GM12878 (cell line): Measurements from ENCODE around the gene TNFRSF6B. TPM values are rescaled to one million over a fixed set of nuclear protein-coding genes. Genes with fewer than 3 reads are reported as not detected.

Experiments
- BHLHE40 ChIP-seq, 2 experiments: fragments of 450-650 bp in 1 of 2; IDR thresholded peaks; 2 replicates each; pipeline ENCODE4 v1.6.1; 2011 to 2017; ENCODE audit warnings: low read depth in 2 of 2, borderline replicate concordance in 1 of 2, improper control_type of control experiment in 1 of 2, low read length in 1 of 2, mild to moderate bottlenecking in 1 of 2
- CEBPZ ChIP-seq: fragments of 150-350 bp; IDR thresholded peaks from 2 replicates; pipeline ENCODE4 v1.6.1; 2016; ENCODE audit warnings: low read depth, low read length
- ESRRA ChIP-seq: IDR thresholded peaks from 2 replicates; pipeline ENCODE4 v1.6.1; 2012; ENCODE audit warnings: mild to moderate bottlenecking, low read length, improper control_type of control experiment
- HCFC1 ChIP-seq: fragments of 150-350 bp; IDR thresholded peaks from 2 replicates; pipeline ENCODE4 v1.6.1; 2014; ENCODE audit warnings: low read length
- KDM1A ChIP-seq: fragments of 200-600 bp; sonication (generic); IDR thresholded peaks from 2 replicates; pipeline ENCODE4 v1.6.1; 2016; ENCODE audit warnings: borderline replicate concordance
- LARP7 ChIP-seq: fragments of 450-650 bp; IDR thresholded peaks from 2 replicates; pipeline ENCODE4 v1.6.1; 2017; ENCODE audit warnings: mild to moderate bottlenecking
- MAX ChIP-seq: IDR thresholded peaks from 2 replicates; pipeline ENCODE4 v1.6.1; 2012; ENCODE audit warnings: low read depth, low read length, improper control_type of control experiment
- MEF2B ChIP-seq: fragments of 450-650 bp; IDR thresholded peaks from 2 replicates; pipeline ENCODE4 v1.6.1; 2018; ENCODE audit warnings: mild to moderate bottlenecking, moderate library complexity; ENCODE audit not compliant: partially characterized antibody, poor library complexity, severe bottlenecking
- MXI1 ChIP-seq: fragments of 150-350 bp; IDR thresholded peaks from 2 replicates; pipeline ENCODE4 v1.6.1; 2011; ENCODE audit warnings: low read depth, mild to moderate bottlenecking, inconsistent platforms, low read length, improper control_type of control experiment
- NR2C1 ChIP-seq: fragments of 450-650 bp; IDR thresholded peaks from 2 replicates; pipeline ENCODE4 v1.6.1; 2017; ENCODE audit warnings: antibody characterized with exemption, mild to moderate bottlenecking, moderate library complexity
- NR2F1 ChIP-seq: fragments of 450-650 bp; conservative IDR thresholded peaks from 2 replicates; pipeline ENCODE4 v1.6.1; 2017; ENCODE audit warnings: mild to moderate bottlenecking
- PBX3 ChIP-seq: IDR thresholded peaks from 2 replicates; pipeline ENCODE4 v1.6.1; 2011; ENCODE audit warnings: mild to moderate bottlenecking, low read depth, low read length, moderate library complexity; ENCODE audit not compliant: insufficient replicate concordance
- POLR2AphosphoS2 ChIP-seq: IDR thresholded peaks from 2 replicates; pipeline ENCODE4 v1.6.1; 2011; ENCODE audit warnings: low read depth, mild to moderate bottlenecking, low read length, improper control_type of control experiment, moderate library complexity
- RCOR1 ChIP-seq: conservative IDR thresholded peaks from 2 replicates; pipeline ENCODE4 v1.6.1; 2012; ENCODE audit warnings: low read depth, low read length, improper control_type of control experiment
- STAT1 ChIP-seq: fragments of 450-650 bp; conservative IDR thresholded peaks from 2 replicates; pipeline ENCODE4 v1.6.1; 2014; ENCODE audit warnings: antibody characterized with exemption, mild to moderate bottlenecking
- SUPT20H ChIP-seq: IDR thresholded peaks from 2 replicates; pipeline ENCODE4 v1.6.1; 2011; ENCODE audit warnings: low read depth, mild to moderate bottlenecking, low read length, moderate library complexity, borderline replicate concordance; ENCODE audit not compliant: control insufficient read depth
- TAF1 ChIP-seq: IDR thresholded peaks from 2 replicates; pipeline ENCODE4 v1.6.1; 2011; ENCODE audit warnings: mild to moderate bottlenecking, low read depth, low read length, borderline replicate concordance
- YY1 ChIP-seq: IDR thresholded peaks from 2 replicates; pipeline ENCODE4 v1.6.1; 2011; ENCODE audit warnings: low read depth, mild to moderate bottlenecking, low read length
- ZBED1 ChIP-seq: IDR thresholded peaks from 2 replicates; pipeline ENCODE4 v1.6.1; 2016; ENCODE audit warnings: borderline replicate concordance
- ZNF24 ChIP-seq: fragments of 450-650 bp; IDR thresholded peaks from 2 replicates; pipeline ENCODE4 v1.6.1; 2017; ENCODE audit warnings: antibody characterized with exemption, mild to moderate bottlenecking
- ZNF274 ChIP-seq: IDR thresholded peaks from one replicate; pipeline ENCODE4 v1.8.0; 2011; ENCODE audit not compliant: insufficient read length, insufficient read depth
- polyA plus RNA-seq, 11 experiments: library from polyadenylated mRNA; depleted of rRNA in 4 of 11; unstranded in 6 of 11; stranded (reverse) in 5 of 11; fragments of >200 nt; fragmentation: Nextera tagmentation in 4 of 11; fragmentation: Illumina TruSeq in 1 of 11; extraction: Ambion mirVana in 4 of 11; extraction: Trizol in 1 of 11; gene quantifications; 1 replicate in 1 of 11; 2 replicates in 10 of 11; pipeline versions ENCODE4 v1.2.1 to v1.2.3, GENCODE V29; 2011 to 2016; ENCODE audit warnings: inconsistent platforms in 2 of 11, missing spikeins in 2 of 11, low read depth in 1 of 11
- total RNA-seq, 4 experiments: library from RNA; depleted of rRNA in 3 of 4; stranded (reverse); fragments of >200 nt in 3 of 4; fragmentation: Illumina TruSeq in 1 of 4; extraction: Trizol in 1 of 4; gene quantifications; 2 replicates each; pipeline versions ENCODE4 v1.2.1 to v1.2.3, GENCODE V29; 2013 to 2021
- TF ChIP-seq, protein P1 (sequence below): fragments of 450-650 bp; IDR thresholded peaks from 2 replicates; pipeline ENCODE4 v1.6.1; 2014; ENCODE audit warnings: mild to moderate bottlenecking
- TF ChIP-seq, protein P2 (sequence below): IDR thresholded peaks from 2 replicates; pipeline ENCODE4 v1.6.1; 2012; ENCODE audit warnings: low read depth, low read length, improper control_type of control experiment

Gene TNFRSF6B
- total and polyA plus RNA-seq, 10 of the 15 experiments (the other 5 are each of a cell fraction or from before 2014, with no cell fraction given), result 0.67 to 2.2 (median 1.8) TPM; not detected in 7

GRCh38 chr20:63653041-63653973, 43.1 kb upstream of the TNFRSF6B start, which contains the start of gene STMN3 (continued):
- TF ChIP-seq CEBPZ (no peak), ZBED1 (no peak), SUPT20H (no peak), MXI1 (peak; percentile 74), STAT1 (no peak), MAX (peak; percentile 29; the same call in 1 of the 2 replicates), POLR2AphosphoS2 (no peak), NR2C1 (no peak), TAF1 (no peak), NR2F1 (no peak), YY1 (0 out of 2 replicates have a peak, but pooled peaks have one; percentile 31), KDM1A (no peak), BHLHE40 (IDR thresholded peaks at IDR 0.05; ENCODE audit: borderline replicate concordance in 1 of 2, low read depth in 2 of 2, low read length in 1 of 2) (0 out of 4 replicates have a peak, but pooled peaks of 1 of the 2 experiments have one; percentile 37), LARP7 (peak; percentile 76; the same call in 1 of the 2 replicates), ESRRA (no peak), RCOR1 (0 out of 2 replicates have a peak, but pooled peaks have one; percentile 43), PBX3 (no peak), ZNF274 (no peak), MEF2B (no peak), HCFC1 (no peak), ZNF24 (no peak)
- TF ChIP-seq, protein P1, sequence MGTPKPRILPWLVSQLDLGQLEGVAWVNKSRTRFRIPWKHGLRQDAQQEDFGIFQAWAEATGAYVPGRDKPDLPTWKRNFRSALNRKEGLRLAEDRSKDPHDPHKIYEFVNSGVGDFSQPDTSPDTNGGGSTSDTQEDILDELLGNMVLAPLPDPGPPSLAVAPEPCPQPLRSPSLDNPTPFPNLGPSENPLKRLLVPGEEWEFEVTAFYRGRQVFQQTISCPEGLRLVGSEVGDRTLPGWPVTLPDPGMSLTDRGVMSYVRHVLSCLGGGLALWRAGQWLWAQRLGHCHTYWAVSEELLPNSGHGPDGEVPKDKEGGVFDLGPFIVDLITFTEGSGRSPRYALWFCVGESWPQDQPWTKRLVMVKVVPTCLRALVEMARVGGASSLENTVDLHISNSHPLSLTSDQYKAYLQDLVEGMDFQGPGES, result no peak
- TF ChIP-seq, protein P2, sequence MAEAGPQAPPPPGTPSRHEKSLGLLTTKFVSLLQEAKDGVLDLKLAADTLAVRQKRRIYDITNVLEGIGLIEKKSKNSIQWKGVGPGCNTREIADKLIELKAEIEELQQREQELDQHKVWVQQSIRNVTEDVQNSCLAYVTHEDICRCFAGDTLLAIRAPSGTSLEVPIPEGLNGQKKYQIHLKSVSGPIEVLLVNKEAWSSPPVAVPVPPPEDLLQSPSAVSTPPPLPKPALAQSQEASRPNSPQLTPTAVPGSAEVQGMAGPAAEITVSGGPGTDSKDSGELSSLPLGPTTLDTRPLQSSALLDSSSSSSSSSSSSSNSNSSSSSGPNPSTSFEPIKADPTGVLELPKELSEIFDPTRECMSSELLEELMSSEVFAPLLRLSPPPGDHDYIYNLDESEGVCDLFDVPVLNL, result no peak
